Measurements from ENCODE around the gene FADS2. TPM values are rescaled to one million over a fixed set of nuclear protein-coding genes. Genes with fewer than 3 reads are reported as not detected.
"Not testable (repeated sequence)": the region's sequence is repeated elsewhere in the genome, so short reads cannot be mapped to it uniquely, and the experiment has no call there.

FADS2 gene
- polyA plus RNA-seq, 1 donor (not counting 4 experiments of a cell fraction or from before 2014, with no cell fraction given), result 196 TPM

DNA sequence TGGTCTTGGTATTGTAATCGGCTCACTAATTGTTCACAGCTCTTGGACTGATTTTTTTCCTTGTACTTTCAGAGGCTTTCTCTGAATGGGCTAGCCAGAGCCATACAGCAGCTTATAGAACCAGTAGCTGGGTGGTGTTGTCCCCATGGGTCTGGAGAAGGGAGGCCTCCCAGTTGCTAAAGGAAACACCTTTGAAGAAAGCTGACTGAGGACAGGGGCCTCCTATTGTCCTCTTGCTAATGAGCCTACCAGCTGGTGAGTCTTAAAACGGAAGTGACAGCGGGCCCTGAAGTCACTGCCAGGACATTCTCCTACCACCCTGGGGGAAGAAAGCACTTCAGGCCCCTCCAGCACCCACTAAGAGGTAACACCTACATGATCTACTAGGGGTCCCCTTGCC lies 53.3 kb downstream of the FADS2 start:
- H3K79me2 ChIP-seq (ENCODE audit: control insufficient read depth, insufficient read depth, low read length), result no peaks in the 10 kb centered on the region
- no peaks in the 10 kb centered on the region for H3K4me1 ChIP-seq (ENCODE audit: control insufficient read depth, extremely low read depth, insufficient read depth, low read length)
- TF ChIP-seq EZH2 (IDR thresholded peaks at IDR 0.05; ENCODE audit: low read length), result no peak
- TF ChIP-seq, protein P1, sequence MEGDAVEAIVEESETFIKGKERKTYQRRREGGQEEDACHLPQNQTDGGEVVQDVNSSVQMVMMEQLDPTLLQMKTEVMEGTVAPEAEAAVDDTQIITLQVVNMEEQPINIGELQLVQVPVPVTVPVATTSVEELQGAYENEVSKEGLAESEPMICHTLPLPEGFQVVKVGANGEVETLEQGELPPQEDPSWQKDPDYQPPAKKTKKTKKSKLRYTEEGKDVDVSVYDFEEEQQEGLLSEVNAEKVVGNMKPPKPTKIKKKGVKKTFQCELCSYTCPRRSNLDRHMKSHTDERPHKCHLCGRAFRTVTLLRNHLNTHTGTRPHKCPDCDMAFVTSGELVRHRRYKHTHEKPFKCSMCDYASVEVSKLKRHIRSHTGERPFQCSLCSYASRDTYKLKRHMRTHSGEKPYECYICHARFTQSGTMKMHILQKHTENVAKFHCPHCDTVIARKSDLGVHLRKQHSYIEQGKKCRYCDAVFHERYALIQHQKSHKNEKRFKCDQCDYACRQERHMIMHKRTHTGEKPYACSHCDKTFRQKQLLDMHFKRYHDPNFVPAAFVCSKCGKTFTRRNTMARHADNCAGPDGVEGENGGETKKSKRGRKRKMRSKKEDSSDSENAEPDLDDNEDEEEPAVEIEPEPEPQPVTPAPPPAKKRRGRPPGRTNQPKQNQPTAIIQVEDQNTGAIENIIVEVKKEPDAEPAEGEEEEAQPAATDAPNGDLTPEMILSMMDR (optimal IDR thresholded peaks at IDR 0.05 in 1 of 3, IDR thresholded peaks at IDR 0.05 in 1 of 3, conservative IDR thresholded peaks at IDR 0.05 in 1 of 3; ENCODE audit: extremely low read depth in 1 of 3, insufficient read depth in 2 of 3, low read length in 3 of 3), result no peak
- no peaks in the 10 kb centered on the region for H3K9me1 ChIP-seq (ENCODE audit: control insufficient read depth, extremely low read depth, insufficient read depth, low read length)
- peaks cover 0 to 8% of the 10 kb centered on the region in 2 experiments for H3K36me3 ChIP-seq (ENCODE audit: control insufficient read depth in 2 of 2, extremely low read depth in 1 of 2, insufficient read depth in 2 of 2, low read length in 2 of 2)
- no peak overlapping the region for H3K27ac ChIP-seq (ENCODE audit: control insufficient read depth, insufficient read depth, low read length)
- no peak overlapping the region for H3K9ac ChIP-seq (ENCODE audit: control insufficient read depth, extremely low read depth, insufficient read depth, low read length)
- no peak overlapping the region for H3K4me3 ChIP-seq (ENCODE audit: control insufficient read depth in 2 of 3, extremely low read depth in 1 of 3, insufficient read depth in 2 of 3, low read depth in 1 of 3, low read length in 3 of 3)
- no peak overlapping the region for H3K4me2 ChIP-seq (ENCODE audit: control insufficient read depth, extremely low read depth, insufficient read depth, low read depth, low read length)
- H3K9me3 ChIP-seq (ENCODE audit: control insufficient read depth, low read depth, low read length), result no peaks in the 10 kb centered on the region
- H4K20me1 ChIP-seq (ENCODE audit: control insufficient read depth, extremely low read depth, insufficient read depth, low read length), result no peaks in the 10 kb centered on the region
- peaks cover 3% of the 10 kb centered on the region for H3K27me3 ChIP-seq (ENCODE audit: control insufficient read depth, extremely low read depth, insufficient read depth, low read length)
- dilution Hi-C loops (cut with MboI; ENCODE audit: extremely low pct_ligation_motif_present, low sequenced_read_pairs), result no loop called here
- no peak for DNase-seq (ENCODE audit: low read depth, low spot score)
- FAIRE-seq, result no peak
- H2AFZ ChIP-seq (ENCODE audit: control insufficient read depth, low read length), result no peak overlapping the region

DNA sequence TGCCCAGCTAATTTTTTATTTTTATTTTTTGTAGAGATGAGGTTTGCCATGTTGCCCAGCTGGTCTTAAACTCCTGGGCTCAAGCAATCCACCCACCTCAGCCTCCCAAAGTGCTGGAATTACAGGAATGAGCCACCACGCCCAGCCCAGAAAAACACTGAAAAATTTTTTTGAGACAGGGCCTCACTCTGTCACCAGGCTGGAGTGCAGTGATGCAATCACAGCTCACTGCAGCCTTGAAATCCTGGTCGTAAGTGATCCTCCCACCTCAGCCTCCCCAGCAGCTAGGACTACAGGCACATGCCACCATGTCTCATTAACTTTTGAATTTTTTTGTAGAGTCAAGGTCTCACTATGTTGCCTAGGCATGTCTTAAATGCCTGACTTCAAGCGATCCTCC lies 54.2 kb downstream of the FADS2 start:
- DNase-seq (ENCODE audit: low read depth, low spot score), result not testable (repeated sequence)

DNA sequence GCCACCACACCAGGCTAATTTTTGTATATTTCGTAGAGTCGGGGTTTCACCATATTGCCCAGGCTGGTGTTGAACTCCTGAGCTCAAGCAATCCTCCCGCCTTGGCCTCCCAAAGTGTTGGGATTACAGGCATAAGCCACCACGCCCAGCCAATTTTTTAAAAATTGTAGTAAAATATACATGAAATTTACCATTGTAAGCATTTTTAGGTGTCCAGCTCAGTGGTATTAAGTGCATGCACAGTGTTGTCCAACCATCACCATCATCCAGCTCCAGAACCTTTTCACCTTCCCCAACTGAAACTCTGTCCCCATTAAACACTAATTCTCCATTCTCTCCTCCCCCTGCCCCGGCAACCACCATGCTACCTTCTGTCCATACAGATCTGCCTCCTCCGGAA lies 54.8 kb downstream of the FADS2 start:
- Histone ChIP-seq H3K4me2 (ENCODE audit: control insufficient read depth, extremely low read depth, insufficient read depth, low read depth, low read length) (no peak overlapping the region), H3K9me3 (ENCODE audit: control insufficient read depth, low read depth, low read length) (peaks cover 4% of the 10 kb centered on the region), H3K79me2 (ENCODE audit: control insufficient read depth, insufficient read depth, low read length) (no peaks in the 10 kb centered on the region), H3K27ac (ENCODE audit: control insufficient read depth, insufficient read depth, low read length) (no peak overlapping the region), H3K4me1 (ENCODE audit: control insufficient read depth, extremely low read depth, insufficient read depth, low read length) (no peaks in the 10 kb centered on the region), H3K27me3 (ENCODE audit: control insufficient read depth, extremely low read depth, insufficient read depth, low read length) (peaks cover 3% of the 10 kb centered on the region), H3K9me1 (ENCODE audit: control insufficient read depth, extremely low read depth, insufficient read depth, low read length) (no peaks in the 10 kb centered on the region), H3K36me3 (ENCODE audit: control insufficient read depth in 2 of 2, extremely low read depth in 1 of 2, insufficient read depth in 2 of 2, low read length in 2 of 2) (peaks cover 0 to 9% of the 10 kb centered on the region in 2 experiments), H3K9ac (ENCODE audit: control insufficient read depth, extremely low read depth, insufficient read depth, low read length) (no peak overlapping the region), H3K4me3 (ENCODE audit: control insufficient read depth in 2 of 3, extremely low read depth in 1 of 3, insufficient read depth in 2 of 3, low read depth in 1 of 3, low read length in 3 of 3) (no peak overlapping the region), H4K20me1 (ENCODE audit: control insufficient read depth, extremely low read depth, insufficient read depth, low read length) (no peaks in the 10 kb centered on the region), H2AFZ (ENCODE audit: control insufficient read depth, low read length) (no peak overlapping the region)
- DNase-seq (ENCODE audit: low read depth, low spot score), result no peak
- no peak for TF ChIP-seq EZH2 (IDR thresholded peaks at IDR 0.05; ENCODE audit: low read length)
- TF ChIP-seq, protein P1 (optimal IDR thresholded peaks at IDR 0.05 in 1 of 3, IDR thresholded peaks at IDR 0.05 in 1 of 3, conservative IDR thresholded peaks at IDR 0.05 in 1 of 3; ENCODE audit: extremely low read depth in 1 of 3, insufficient read depth in 2 of 3, low read length in 3 of 3), result no peak
- no peak for FAIRE-seq
- dilution Hi-C loops (cut with MboI; ENCODE audit: extremely low pct_ligation_motif_present, low sequenced_read_pairs), result no loop called here

More for the DNA sequence above, 54.2 kb downstream of the FADS2 start:
- H3K79me2 ChIP-seq (ENCODE audit: control insufficient read depth, insufficient read depth, low read length); H3K27ac ChIP-seq (ENCODE audit: control insufficient read depth, insufficient read depth, low read length); H3K27me3 ChIP-seq (ENCODE audit: control insufficient read depth, extremely low read depth, insufficient read depth, low read length); FAIRE-seq; H3K36me3 ChIP-seq (ENCODE audit: control insufficient read depth in 2 of 2, extremely low read depth in 1 of 2, insufficient read depth in 2 of 2, low read length in 2 of 2); H3K9me1 ChIP-seq (ENCODE audit: control insufficient read depth, extremely low read depth, insufficient read depth, low read length); H3K9ac ChIP-seq (ENCODE audit: control insufficient read depth, extremely low read depth, insufficient read depth, low read length); H3K4me3 ChIP-seq (ENCODE audit: control insufficient read depth in 2 of 3, extremely low read depth in 1 of 3, insufficient read depth in 2 of 3, low read depth in 1 of 3, low read length in 3 of 3); H2AFZ ChIP-seq (ENCODE audit: control insufficient read depth, low read length); H3K9me3 ChIP-seq (ENCODE audit: control insufficient read depth, low read depth, low read length); H3K4me1 ChIP-seq (ENCODE audit: control insufficient read depth, extremely low read depth, insufficient read depth, low read length); H3K4me2 ChIP-seq (ENCODE audit: control insufficient read depth, extremely low read depth, insufficient read depth, low read depth, low read length); dilution Hi-C loops (cut with MboI; ENCODE audit: extremely low pct_ligation_motif_present, low sequenced_read_pairs); H4K20me1 ChIP-seq (ENCODE audit: control insufficient read depth, extremely low read depth, insufficient read depth, low read length): not testable (repeated sequence)
